ENCODE data around the gene BNIP3.
"Not testable (repeated sequence)": the region's sequence is repeated elsewhere in the genome, so short reads cannot be mapped to it uniquely, and the experiment has no call there.

The BNIP3 gene

DNA sequence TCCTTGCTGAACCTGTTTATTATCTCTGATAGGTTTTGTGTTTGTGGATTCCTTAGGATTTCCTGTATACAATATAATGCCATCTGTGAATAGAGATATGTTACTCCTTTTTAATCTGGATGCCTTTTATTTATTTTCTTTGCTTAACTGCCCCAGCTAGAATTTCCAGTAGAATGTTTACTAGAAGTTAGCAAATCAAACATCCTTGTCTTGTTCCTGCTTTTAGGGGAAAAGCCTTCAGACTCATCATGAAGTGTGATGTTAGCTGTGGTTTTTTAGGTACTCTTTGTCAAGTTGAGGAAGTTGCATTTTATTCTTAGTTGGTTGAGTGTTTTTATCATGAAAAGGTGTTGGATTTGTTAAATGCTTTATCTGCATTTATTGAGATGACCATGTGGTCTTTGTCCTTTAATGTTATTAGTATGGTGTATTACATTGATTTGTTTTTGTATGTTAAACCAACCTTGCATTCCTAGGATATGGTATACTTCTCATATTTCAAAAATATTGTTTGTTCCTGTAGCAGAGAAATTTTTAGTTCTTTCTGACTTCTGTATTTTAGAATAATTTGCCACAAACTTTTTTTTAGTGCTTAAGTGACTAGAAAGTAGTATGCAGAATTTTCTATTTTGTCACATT lies 56.6 kb downstream of the BNIP3 start:
- TF ChIP-seq, protein P1, sequence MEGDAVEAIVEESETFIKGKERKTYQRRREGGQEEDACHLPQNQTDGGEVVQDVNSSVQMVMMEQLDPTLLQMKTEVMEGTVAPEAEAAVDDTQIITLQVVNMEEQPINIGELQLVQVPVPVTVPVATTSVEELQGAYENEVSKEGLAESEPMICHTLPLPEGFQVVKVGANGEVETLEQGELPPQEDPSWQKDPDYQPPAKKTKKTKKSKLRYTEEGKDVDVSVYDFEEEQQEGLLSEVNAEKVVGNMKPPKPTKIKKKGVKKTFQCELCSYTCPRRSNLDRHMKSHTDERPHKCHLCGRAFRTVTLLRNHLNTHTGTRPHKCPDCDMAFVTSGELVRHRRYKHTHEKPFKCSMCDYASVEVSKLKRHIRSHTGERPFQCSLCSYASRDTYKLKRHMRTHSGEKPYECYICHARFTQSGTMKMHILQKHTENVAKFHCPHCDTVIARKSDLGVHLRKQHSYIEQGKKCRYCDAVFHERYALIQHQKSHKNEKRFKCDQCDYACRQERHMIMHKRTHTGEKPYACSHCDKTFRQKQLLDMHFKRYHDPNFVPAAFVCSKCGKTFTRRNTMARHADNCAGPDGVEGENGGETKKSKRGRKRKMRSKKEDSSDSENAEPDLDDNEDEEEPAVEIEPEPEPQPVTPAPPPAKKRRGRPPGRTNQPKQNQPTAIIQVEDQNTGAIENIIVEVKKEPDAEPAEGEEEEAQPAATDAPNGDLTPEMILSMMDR (conservative IDR thresholded peaks at IDR 0.05; ENCODE audit: low read depth, low read length), result no peak
- H3K4me3 ChIP-seq (ENCODE audit: low read depth, low read length), result no peak overlapping the region
- no peak for DNase-seq (ENCODE audit: low read depth)

DNA sequence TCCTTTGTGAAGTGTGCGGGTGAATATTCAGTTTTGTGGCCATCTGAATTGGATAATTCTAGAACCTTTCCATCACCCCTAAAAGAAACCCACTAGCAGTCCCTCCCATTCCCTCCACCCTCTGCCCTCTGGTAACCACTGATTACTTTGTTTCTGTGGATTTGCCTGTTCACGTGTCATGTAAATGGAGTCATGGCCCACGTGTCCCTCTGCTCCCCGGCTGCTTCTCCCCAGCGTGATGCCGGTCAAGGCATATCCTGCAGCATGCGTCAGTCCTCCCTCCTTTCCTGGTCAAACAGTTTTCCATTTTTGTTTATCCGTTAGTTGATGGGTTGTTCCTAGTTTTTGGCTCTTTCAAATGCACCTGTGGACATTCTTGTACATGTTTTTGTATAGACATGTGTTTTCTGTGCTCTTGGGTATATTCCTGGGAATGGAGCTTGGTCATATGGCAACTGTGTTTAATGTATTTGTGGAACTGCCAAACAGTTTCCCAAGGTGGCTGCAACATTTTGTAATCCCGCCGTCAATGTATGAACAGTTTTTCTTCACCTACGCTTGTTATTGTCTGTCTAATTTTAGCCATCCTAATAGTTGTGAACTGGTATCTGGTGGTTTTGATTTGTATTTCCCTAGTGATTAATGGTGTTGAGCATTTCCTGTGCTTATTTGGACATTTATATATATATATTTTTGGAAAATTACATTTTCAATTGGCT lies 58.5 kb downstream of the BNIP3 start:
- TF ChIP-seq, protein P1 (conservative IDR thresholded peaks at IDR 0.05; ENCODE audit: low read depth, low read length), result no peak
- no peak overlapping the region for H3K4me3 ChIP-seq (ENCODE audit: low read depth, low read length)
- no peak for DNase-seq (ENCODE audit: low read depth)

DNA sequence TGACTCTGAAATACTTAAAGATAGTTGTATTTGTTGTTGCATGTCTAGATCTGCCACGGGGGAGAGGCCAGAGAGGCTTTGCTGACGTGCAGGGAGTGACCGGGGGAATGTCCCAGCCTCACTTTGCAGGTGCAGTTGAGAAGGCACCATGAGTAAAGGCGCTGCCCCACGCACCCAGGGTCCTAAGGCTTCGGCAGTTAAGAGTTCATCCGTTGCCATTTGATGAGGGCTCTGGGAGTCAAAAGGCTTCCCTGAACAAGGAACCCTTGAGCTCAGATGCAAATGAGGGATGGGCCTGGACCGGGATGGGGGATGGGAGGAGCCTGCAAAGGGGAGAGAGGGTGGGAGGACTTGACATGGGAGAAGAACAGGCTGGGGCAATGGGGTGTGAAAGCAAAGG lies 60.5 kb downstream of the BNIP3 start:
- TF ChIP-seq, protein P1 (conservative IDR thresholded peaks at IDR 0.05; ENCODE audit: low read depth, low read length), result no peak
- DNase-seq (ENCODE audit: low read depth), result no peak
- no peak overlapping the region for H3K4me3 ChIP-seq (ENCODE audit: low read depth, low read length)

DNA sequence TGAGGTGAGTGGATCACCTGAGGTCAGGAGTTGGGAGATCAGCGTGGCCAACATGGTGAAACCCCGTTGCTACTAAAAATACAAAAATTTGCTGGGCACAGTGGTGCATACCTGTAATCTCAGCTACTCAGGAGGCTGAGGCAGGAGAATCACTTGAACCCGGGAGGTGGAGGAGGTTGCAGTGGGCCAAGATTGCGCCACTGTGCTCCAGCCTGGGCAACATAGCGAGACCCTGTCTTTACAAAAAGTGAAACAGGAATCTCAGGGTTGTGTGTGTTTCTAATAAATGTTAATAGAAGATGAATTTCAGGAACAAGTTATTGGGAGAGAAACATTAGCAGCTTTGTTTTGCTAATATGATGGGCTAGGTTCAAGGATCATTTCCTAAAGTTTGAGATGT lies 61.0 kb downstream of the BNIP3 start:
- TF ChIP-seq, protein P1 (conservative IDR thresholded peaks at IDR 0.05; ENCODE audit: low read depth, low read length), result no peak
- H3K4me3 ChIP-seq (ENCODE audit: low read depth, low read length), result no peak overlapping the region
- no peak for DNase-seq (ENCODE audit: low read depth)

DNA sequence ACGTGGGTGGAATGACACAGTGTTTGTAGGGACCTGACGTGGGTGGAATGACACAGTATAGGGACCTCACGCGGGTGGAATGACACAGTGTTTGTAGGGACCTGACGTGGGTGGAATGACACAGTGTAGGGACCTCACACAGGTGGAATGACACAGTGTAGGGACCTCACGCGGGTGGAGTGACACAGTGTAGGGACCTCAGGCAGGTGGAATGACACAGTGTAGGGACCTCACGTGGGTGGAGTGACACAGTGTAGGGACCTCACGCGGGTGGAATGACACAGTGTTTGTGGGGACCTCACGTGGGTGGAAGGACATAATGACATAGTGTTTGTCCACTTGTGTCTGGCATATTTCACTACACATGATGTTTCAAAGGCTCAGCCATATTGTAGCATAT lies 61.6 kb downstream of the BNIP3 start:
- no peak for DNase-seq (ENCODE audit: low read depth)
- H3K4me3 ChIP-seq (ENCODE audit: low read depth, low read length), result no peak overlapping the region
- TF ChIP-seq, protein P1 (conservative IDR thresholded peaks at IDR 0.05; ENCODE audit: low read depth, low read length), result no peak

DNA sequence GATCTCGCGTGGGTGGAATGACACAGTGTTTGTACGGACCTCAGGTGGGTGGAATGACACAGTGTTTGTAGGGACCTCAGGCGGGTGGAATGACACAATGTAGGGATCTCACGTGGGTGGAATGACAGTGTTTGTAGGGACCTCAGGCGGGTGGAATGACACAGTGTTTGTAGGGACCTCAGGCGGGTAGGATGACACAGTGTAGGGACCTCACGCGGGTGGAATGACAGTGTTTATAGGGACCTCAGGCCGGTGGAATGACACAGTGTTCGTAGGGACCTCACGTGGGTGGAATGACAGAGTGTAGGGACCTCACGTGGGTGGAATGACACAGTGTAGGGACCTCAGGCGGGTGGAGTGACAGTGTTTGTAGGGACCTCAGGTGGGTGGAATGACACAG lies 62.3 kb downstream of the BNIP3 start:
- DNase-seq (ENCODE audit: low read depth); H3K4me3 ChIP-seq (ENCODE audit: low read depth, low read length): not testable (repeated sequence)
